H9 (cell line): ENCODE data around the gene NFATC1. TPM values are rescaled to one million over a fixed set of nuclear protein-coding genes. Genes with fewer than 3 reads are reported as not detected.

Experiments used
- DNase-seq: peaks from one replicate; pipeline ENCODE4 v3.0.0-alpha.2; 2017
- H2AFZ ChIP-seq: one replicate; pipeline ENCODE4 v1.6.1; 2013; ENCODE audit warnings: mild to moderate bottlenecking, low read length, control low read depth, moderate library complexity
- H2AK5ac ChIP-seq: 2 replicates; pipeline ENCODE4 v1.6.1; 2013; ENCODE audit warnings: low read length, control low read depth, mixed read lengths; ENCODE audit not compliant: insufficient read length
- H2BK120ac ChIP-seq: one replicate; pipeline ENCODE4 v1.6.1; 2013; ENCODE audit warnings: low read depth, mild to moderate bottlenecking, low read length, control low read depth, inconsistent platforms; ENCODE audit not compliant: poor library complexity, severe bottlenecking
- H2BK12ac ChIP-seq: 2 replicates; pipeline ENCODE4 v1.6.1; 2013; ENCODE audit warnings: low read length, control low read depth, mixed read lengths, low read depth; ENCODE audit not compliant: insufficient read length
- H2BK15ac ChIP-seq: 2 replicates; pipeline ENCODE4 v1.6.1; 2013; ENCODE audit warnings: low read depth, low read length, control low read depth
- H2BK20ac ChIP-seq: one replicate; pipeline ENCODE4 v1.6.1; 2013; ENCODE audit warnings: low read depth, mild to moderate bottlenecking, low read length, control low read depth, inconsistent platforms; ENCODE audit not compliant: poor library complexity, severe bottlenecking
- H2BK5ac ChIP-seq: 2 replicates; pipeline ENCODE4 v1.6.1; 2013; ENCODE audit warnings: low read length, control low read depth, mixed read lengths; ENCODE audit not compliant: insufficient read length
- H3K14ac ChIP-seq: 2 replicates; pipeline ENCODE4 v1.6.1; 2013; ENCODE audit warnings: low read length, control low read depth; ENCODE audit not compliant: insufficient read depth
- H3K18ac ChIP-seq: 2 replicates; pipeline ENCODE4 v1.6.1; 2013; ENCODE audit warnings: low read depth, mild to moderate bottlenecking, mixed read lengths, low read length, control low read depth; ENCODE audit not compliant: insufficient read length
- H3K23ac ChIP-seq: 2 replicates; pipeline ENCODE4 v1.6.1; 2013; ENCODE audit warnings: low read length, control low read depth, mixed read lengths, low read depth; ENCODE audit not compliant: insufficient read length
- H3K23me2 ChIP-seq: 2 replicates; pipeline ENCODE4 v1.6.1; 2013; ENCODE audit warnings: low read depth, mild to moderate bottlenecking, mixed read lengths, low read length, control low read depth; ENCODE audit not compliant: insufficient read length, poor library complexity, severe bottlenecking
- H3K27ac ChIP-seq: 2 replicates; pipeline ENCODE4 v1.5.1; 2013; ENCODE audit warnings: low read length, control low read depth, mixed read lengths, low read depth; ENCODE audit not compliant: insufficient read length
- H3K27me3 ChIP-seq: 2 replicates; pipeline ENCODE4 v1.6.1; 2013; ENCODE audit warnings: low read length, control low read depth, inconsistent platforms; ENCODE audit not compliant: insufficient read depth
- H3K4ac ChIP-seq: 2 replicates; pipeline ENCODE4 v1.6.1; 2013; ENCODE audit warnings: low read depth, mild to moderate bottlenecking, control low read depth, inconsistent platforms, low read length, moderate library complexity
- H3K4me1 ChIP-seq: 2 replicates; pipeline ENCODE4 v1.6.1; 2013; ENCODE audit warnings: low read length, control low read depth, inconsistent platforms; ENCODE audit not compliant: insufficient read depth
- H3K4me2 ChIP-seq: 2 replicates; pipeline ENCODE4 v1.6.1; 2013; ENCODE audit warnings: low read length, control low read depth, mixed read lengths; ENCODE audit not compliant: insufficient read length, insufficient read depth
- H3K56ac ChIP-seq: 2 replicates; pipeline ENCODE4 v1.6.1; 2013; ENCODE audit warnings: low read depth, mild to moderate bottlenecking, mixed read lengths, low read length, control low read depth; ENCODE audit not compliant: insufficient read length
- H3K79me1 ChIP-seq: 2 replicates; pipeline ENCODE4 v1.6.1; 2013; ENCODE audit warnings: low read depth, mild to moderate bottlenecking, moderate library complexity, low read length, control low read depth, inconsistent platforms; ENCODE audit not compliant: insufficient read depth, poor library complexity, severe bottlenecking
- H3K79me2 ChIP-seq: 2 replicates; pipeline ENCODE4 v1.6.1; 2013; ENCODE audit warnings: low read length, control low read depth, inconsistent platforms; ENCODE audit not compliant: insufficient read depth
- H3K9ac ChIP-seq: 2 replicates; pipeline ENCODE4 v1.6.1; 2013; ENCODE audit warnings: low read length, control low read depth, mixed read lengths; ENCODE audit not compliant: insufficient read length; ENCODE audit errors: extremely low read depth
- H3K9me3 ChIP-seq: one replicate; pipeline ENCODE4 v1.6.1; 2013; ENCODE audit warnings: low read depth, low read length, inconsistent platforms; ENCODE audit not compliant: control insufficient read depth
- H3T11ph ChIP-seq: one replicate; pipeline ENCODE4 v1.6.1; 2013; ENCODE audit warnings: mild to moderate bottlenecking, low read length, control low read depth, inconsistent platforms
- H4K20me1 ChIP-seq: one replicate; pipeline ENCODE4 v1.6.1; 2013; ENCODE audit not compliant: control insufficient read depth, insufficient read length, insufficient read depth
- H4K5ac ChIP-seq: 2 replicates; pipeline ENCODE4 v1.6.1; 2013; ENCODE audit warnings: low read depth, mild to moderate bottlenecking, mixed read lengths, low read length, control low read depth; ENCODE audit not compliant: insufficient read length
- H4K8ac ChIP-seq: replicated peaks from 2 replicates; pipeline ENCODE4 v1.6.1; 2013; ENCODE audit warnings: low read length, control low read depth, mixed read lengths, low read depth; ENCODE audit not compliant: insufficient read length
- H4K91ac ChIP-seq: 2 replicates; pipeline ENCODE4 v1.6.1; 2013; ENCODE audit warnings: low read depth, mild to moderate bottlenecking, moderate library complexity, mixed read lengths, low read length, control low read depth; ENCODE audit not compliant: insufficient read length
- H3K27ac Mint-ChIP-seq, 3 experiments: 2 replicates in 2 of 3; 3 replicates in 1 of 3; pipeline ENCODE4 v1.8.0; 2020 to 2021; ENCODE audit warnings: mixed read lengths in 3 of 3, mild to moderate bottlenecking in 1 of 3, moderate library complexity in 1 of 3
- H3K27me3 Mint-ChIP-seq: 2 replicates; pipeline ENCODE4 v1.8.0; 2021; ENCODE audit warnings: low read depth, mild to moderate bottlenecking, moderate library complexity, mixed read lengths
- H3K36me3 Mint-ChIP-seq, 3 experiments: 2 replicates in 2 of 3; 3 replicates in 1 of 3; pipeline ENCODE4 v1.8.0; 2020 to 2021; ENCODE audit warnings: low read depth in 3 of 3, mixed read lengths in 3 of 3; ENCODE audit not compliant: insufficient read depth in 1 of 3
- H3K4me1 Mint-ChIP-seq, 2 experiments: 2 replicates each; pipeline ENCODE4 v1.8.0; 2020; ENCODE audit warnings: mixed read lengths in 2 of 2
- H3K4me3 Mint-ChIP-seq, 2 experiments: 2 replicates in 1 of 2; 3 replicates in 1 of 2; pipeline ENCODE4 v1.8.0; 2020 to 2021; ENCODE audit warnings: mild to moderate bottlenecking in 2 of 2, mixed read lengths in 2 of 2, moderate library complexity in 1 of 2
- H3K9me3 Mint-ChIP-seq, 2 experiments: 2 replicates in 1 of 2; 3 replicates in 1 of 2; pipeline ENCODE4 v1.8.0; 2020; ENCODE audit warnings: mild to moderate bottlenecking in 2 of 2, mixed read lengths in 2 of 2, moderate library complexity in 1 of 2
- WGBS: extraction: QIAGEN DNeasy Blood & Tissue Kit; methylation state at CpG from one replicate; pipeline ENCODE4 v1.1.7; 2013; ENCODE audit warnings: missing lambda C conversion rate, low lambda C conversion rate, mixed read lengths; ENCODE audit not compliant: insufficient read length; ENCODE audit errors: extremely low coverage; 5-methylcytosine and 5-hydroxymethylcytosine counted together
- total RNA-seq: library from RNA; stranded (reverse); gene quantifications from 2 replicates; pipeline ENCODE4 v1.2.1, GENCODE V29; 2021
- TF ChIP-seq, protein P1 (sequence below): fragments of 200-600 bp; sonication (generic); conservative IDR thresholded peaks from 3 replicates; pipeline ENCODE4 v1.8.0; 2021; ENCODE audit warnings: antibody characterized with exemption, mild to moderate bottlenecking

Gene NFATC1
- total RNA-seq, 1 experiment from 2014 or later = 5.5 TPM

- no peak overlapping the region for H3K4me3 Mint-ChIP-seq
- no peak overlapping the region for H3K4me2 ChIP-seq
- no peak overlapping the region for H3K9ac ChIP-seq
- H3K4ac ChIP-seq = no peak overlapping the region
- no peaks in the 10 kb centered on the region for H4K20me1 ChIP-seq
- no peaks in the 10 kb centered on the region for H3K27me3 ChIP-seq
- H3K4me1 ChIP-seq = no peaks in the 10 kb centered on the region
- H3K79me2 ChIP-seq = no peaks in the 10 kb centered on the region
- no peak overlapping the region for H2AFZ ChIP-seq
- H3K79me1 ChIP-seq = no peaks in the 10 kb centered on the region
- no peak overlapping the region for H2BK120ac ChIP-seq
- no peak overlapping the region for H4K91ac ChIP-seq
- WGBS = no CpG with 5 or more reads among the region's 24 CpGs
- H3K23ac ChIP-seq = no peak overlapping the region
- H3T11ph ChIP-seq = no peak overlapping the region
- TF ChIP-seq, protein P1, sequence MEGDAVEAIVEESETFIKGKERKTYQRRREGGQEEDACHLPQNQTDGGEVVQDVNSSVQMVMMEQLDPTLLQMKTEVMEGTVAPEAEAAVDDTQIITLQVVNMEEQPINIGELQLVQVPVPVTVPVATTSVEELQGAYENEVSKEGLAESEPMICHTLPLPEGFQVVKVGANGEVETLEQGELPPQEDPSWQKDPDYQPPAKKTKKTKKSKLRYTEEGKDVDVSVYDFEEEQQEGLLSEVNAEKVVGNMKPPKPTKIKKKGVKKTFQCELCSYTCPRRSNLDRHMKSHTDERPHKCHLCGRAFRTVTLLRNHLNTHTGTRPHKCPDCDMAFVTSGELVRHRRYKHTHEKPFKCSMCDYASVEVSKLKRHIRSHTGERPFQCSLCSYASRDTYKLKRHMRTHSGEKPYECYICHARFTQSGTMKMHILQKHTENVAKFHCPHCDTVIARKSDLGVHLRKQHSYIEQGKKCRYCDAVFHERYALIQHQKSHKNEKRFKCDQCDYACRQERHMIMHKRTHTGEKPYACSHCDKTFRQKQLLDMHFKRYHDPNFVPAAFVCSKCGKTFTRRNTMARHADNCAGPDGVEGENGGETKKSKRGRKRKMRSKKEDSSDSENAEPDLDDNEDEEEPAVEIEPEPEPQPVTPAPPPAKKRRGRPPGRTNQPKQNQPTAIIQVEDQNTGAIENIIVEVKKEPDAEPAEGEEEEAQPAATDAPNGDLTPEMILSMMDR = no peak
- no peak overlapping the region for H3K56ac ChIP-seq
- no peaks in the 10 kb centered on the region for H3K23me2 ChIP-seq
- H3K27ac Mint-ChIP-seq = peak overlapping the region in 1 of 3 experiments; percentile 70; a peak in 1 of 7 replicates
- H3K4me1 Mint-ChIP-seq = no peaks in the 10 kb centered on the region
- H4K5ac ChIP-seq = no peak overlapping the region
- DNase-seq = no peak
- peaks cover 3 to 4% of the 10 kb centered on the region in 2 experiments; a peak in 2 of 5 replicates for H3K9me3 Mint-ChIP-seq
- no peak overlapping the region for H2BK12ac ChIP-seq
- no peak overlapping the region for H4K8ac ChIP-seq
- H2BK5ac ChIP-seq = no peak overlapping the region
- H3K18ac ChIP-seq = no peak overlapping the region
- H3K27me3 Mint-ChIP-seq = no peaks in the 10 kb centered on the region
- H3K27ac ChIP-seq = no peak overlapping the region
- no peak overlapping the region for H2BK15ac ChIP-seq
- H3K14ac ChIP-seq = no peak overlapping the region
- no peaks in the 10 kb centered on the region for H3K9me3 ChIP-seq
- H2BK20ac ChIP-seq = no peak overlapping the region
- no peak overlapping the region for H2AK5ac ChIP-seq
- H3K36me3 Mint-ChIP-seq = no peaks in the 10 kb centered on the region
Measured at GRCh38 chr18:79548621-79548985, 152.9 kb downstream of the NFATC1 start.
